HepG2 (cell line): Measurements from ENCODE around the gene CDH1. TPM values are rescaled to one million over a fixed set of nuclear protein-coding genes. Genes with fewer than 3 reads are reported as not detected.

Experiments used
- ATAC-seq: fragments of 200-7000 bp; cut with Tn5 transposase; 3 replicates; pipeline ENCODE4 v1.9.1; 2020; ENCODE audit warnings: mild to moderate bottlenecking, moderate library complexity
- BruUV-seq: library from RNA; stranded (reverse); fragments of 400-500 nt; replicated peaks from 2 replicates; lab custom pipeline; 2021; lab: Mats Ljungman, UMichigan
- CTCF ChIA-PET: fragments of 300-600 bp; formaldehyde crosslinking; extraction: SDS; loops from one replicate; lab custom pipeline; 2021; ENCODE audit warnings: low total read pairs, inconsistent platforms, low intra/inter-chr PET ratio; lab: Yijun Ruan, JAX
- POLR2A ChIA-PET: fragments of 350-600 bp; sonication (Branson Sonifier 250); formaldehyde crosslinking; loops from one replicate; lab custom pipeline; 2020; ENCODE audit warnings: antibody characterized with exemption, inconsistent platforms; lab: Yijun Ruan, JAX
- DNase-seq: peaks from one replicate; pipeline ENCODE4 v3.0.0-alpha.2; 2015; ENCODE audit warnings: low spot score
- FAIRE-seq: peaks from 3 replicates; lab custom pipeline; 2011; peaks lifted over from hg19 to GRCh38; lab: Jason Lieb, UNC
- H2AFZ ChIP-seq: one replicate; pipeline ENCODE4 v1.6.1; 2011; ENCODE audit warnings: low read length, inconsistent platforms
- H3K27ac ChIP-seq: fragments of 300-600 bp; 3 replicates; pipeline ENCODE4 v1.8.0; 2011; ENCODE audit warnings: mixed run types, mild to moderate bottlenecking, mixed read lengths, low read length, inconsistent platforms; ENCODE audit not compliant: insufficient read depth; ENCODE audit errors: extremely low read length
- H3K27me3 ChIP-seq, 2 experiments: fragments of 200-600 bp in 1 of 2; 2 replicates in 1 of 2; 3 replicates in 1 of 2; pipeline versions ENCODE4 v1.6.0 to v1.8.0; 2011; ENCODE audit warnings: low read length in 2 of 2, mild to moderate bottlenecking in 2 of 2, moderate library complexity in 2 of 2, inconsistent platforms in 1 of 2; ENCODE audit not compliant: insufficient read depth in 2 of 2, control insufficient read depth in 1 of 2
- H3K36me3 ChIP-seq, 2 experiments: fragments of 200-600 bp in 1 of 2; replicated peaks in 1 of 2; 2 replicates in 1 of 2; 3 replicates in 1 of 2; pipeline versions ENCODE4 v1.5.1 to v1.8.0; 2011; ENCODE audit warnings: low read length in 2 of 2, inconsistent platforms in 1 of 2; ENCODE audit not compliant: insufficient read depth in 2 of 2, control insufficient read depth in 1 of 2
- H3K4me1 ChIP-seq: 2 replicates; pipeline ENCODE4 v1.5.1; 2012; ENCODE audit warnings: low read length, inconsistent platforms; ENCODE audit not compliant: insufficient read depth
- H3K4me2 ChIP-seq: 2 replicates; pipeline ENCODE4 v1.6.0; 2011; ENCODE audit warnings: low read depth, low read length, inconsistent platforms
- H3K4me3 ChIP-seq, 3 experiments: fragments of 200-600 bp in 1 of 3; sonication (generic), shearing (Covaris generic) in 1 of 3; replicated peaks in 1 of 3; 2 replicates each; pipeline ENCODE4 v1.5.1; 2011 to 2016; ENCODE audit warnings: low read length in 3 of 3, inconsistent platforms in 2 of 3, low read depth in 2 of 3, mild to moderate bottlenecking in 2 of 3, control low read depth in 1 of 3, mixed read lengths in 1 of 3; ENCODE audit not compliant: insufficient read depth in 1 of 3
- H3K79me2 ChIP-seq: one replicate; pipeline ENCODE4 v1.6.1; 2011; ENCODE audit warnings: low read length, inconsistent platforms; ENCODE audit not compliant: insufficient read depth
- H3K9ac ChIP-seq: 2 replicates; pipeline ENCODE4 v1.6.0; 2011; ENCODE audit warnings: mild to moderate bottlenecking, low read depth, low read length, inconsistent platforms; ENCODE audit not compliant: insufficient read depth
- H3K9me3 ChIP-seq: 2 replicates; pipeline ENCODE4 v1.5.1; 2012; ENCODE audit warnings: mild to moderate bottlenecking, low read length
- H4K20me1 ChIP-seq: 2 replicates; pipeline ENCODE4 v1.6.0; 2011; ENCODE audit warnings: inconsistent platforms, mild to moderate bottlenecking, low read length, moderate library complexity; ENCODE audit not compliant: insufficient read depth
- ARNTL ChIP-seq: sonication (generic); formaldehyde crosslinking; IDR thresholded peaks from 2 replicates; pipeline ENCODE4 v1.4.0; 2020; ENCODE audit warnings: mild to moderate bottlenecking, missing genetic modification reagents
- CEBPG ChIP-seq: IDR thresholded peaks from 2 replicates; pipeline ENCODE4 v1.6.1; 2016
- GLMP ChIP-seq: sonication (generic); formaldehyde crosslinking; IDR thresholded peaks from 2 replicates; pipeline ENCODE4 v1.9.0; 2021; ENCODE audit warnings: missing genetic modification reagents, mild to moderate bottlenecking, borderline replicate concordance
- MATR3 ChIP-seq: sonication (generic); formaldehyde crosslinking; IDR thresholded peaks from 2 replicates; pipeline ENCODE4 v1.4.0; 2020; ENCODE audit warnings: missing genetic modification reagents
- NR2F1 ChIP-seq, 2 experiments: fragments of 450-650 bp in 1 of 2; formaldehyde crosslinking in 1 of 2; IDR thresholded peaks; 2 replicates each; pipeline versions ENCODE4 v1.5.0 to v1.6.1; 2016 to 2020; ENCODE audit warnings: mild to moderate bottlenecking in 1 of 2, missing compliant biosample characterization in 1 of 2, missing genetic modification reagents in 1 of 2, moderate library complexity in 1 of 2
- SRY ChIP-seq: sonication (generic); formaldehyde crosslinking; IDR thresholded peaks from 2 replicates; pipeline ENCODE4 v1.8.0; 2022; ENCODE audit warnings: mild to moderate bottlenecking, missing genetic modification reagents
- ZBTB40 ChIP-seq, 2 experiments: fragments of 450-650 bp in 1 of 2; sonication (generic) in 1 of 2; formaldehyde crosslinking in 1 of 2; IDR thresholded peaks; 2 replicates each; pipeline versions ENCODE4 v1.6.1 to v1.8.0; 2016 to 2022; ENCODE audit warnings: antibody characterized with exemption in 1 of 2, mild to moderate bottlenecking in 1 of 2, missing genetic modification reagents in 1 of 2
- ZFY ChIP-seq: sonication (generic); formaldehyde crosslinking; IDR thresholded peaks from 2 replicates; pipeline ENCODE4 v1.4.0; 2020; ENCODE audit warnings: missing genetic modification reagents
- ZNF484 ChIP-seq: sonication (generic); formaldehyde crosslinking; IDR thresholded peaks from 2 replicates; pipeline ENCODE4 v1.5.1; 2020; ENCODE audit warnings: mild to moderate bottlenecking, low read depth, missing genetic modification reagents, borderline replicate concordance
- ZNF672 ChIP-seq: sonication (generic); formaldehyde crosslinking; IDR thresholded peaks from 2 replicates; pipeline ENCODE4 v1.8.1; 2022; ENCODE audit warnings: missing genetic modification reagents
- ZNF776 ChIP-seq: sonication (generic); formaldehyde crosslinking; IDR thresholded peaks from 2 replicates; pipeline ENCODE4 v1.4.0; 2020; ENCODE audit warnings: mild to moderate bottlenecking, missing genetic modification reagents
- ZUFSP ChIP-seq: sonication (generic); formaldehyde crosslinking; IDR thresholded peaks from 2 replicates; pipeline ENCODE4 v1.9.0; 2021; ENCODE audit warnings: missing genetic modification reagents, mild to moderate bottlenecking, borderline replicate concordance
- whole genome bisulfite sequencing: methylation state at CpG from one replicate; pipeline ENCODE4 v1.1.6; 2017; ENCODE audit warnings: low lambda C conversion rate; 5-methylcytosine and 5-hydroxymethylcytosine counted together
- in situ Hi-C: cut with HindIII; loops from 2 replicates; pipeline ENCODE4 v1.10.0; 2017; ENCODE audit warnings: low pct_unique_long_range_greater_than_20kb; ENCODE audit not compliant: extremely low pct_ligation_motif_present
- intact Hi-C: fragments of 100-400 bp; cut with micrococcal nuclease; formaldehyde crosslinking; loops from one replicate; pipeline ENCODE4 v1.10.0; 2022; ENCODE audit not compliant: unreplicated experiment
- polyA plus RNA-seq, 8 experiments: library from polyadenylated mRNA; depleted of rRNA in 3 of 8; stranded (reverse) in 7 of 8; unstranded in 1 of 8; fragments of >200 nt; fragmentation: Illumina TruSeq in 4 of 8; extraction: Trizol in 4 of 8; gene quantifications; 2 replicates each; pipeline versions ENCODE4 v1.2.1 to v1.2.3, GENCODE V29; 2011 to 2016; ENCODE audit warnings: low read depth in 4 of 8, missing spikeins in 1 of 8, mixed read lengths in 1 of 8; ENCODE audit not compliant: insufficient read depth in 1 of 8
- total RNA-seq, 5 experiments: library from RNA; depleted of rRNA; stranded (reverse); fragments of >200 nt; fragmentation: Illumina TruSeq; extraction: Trizol; gene quantifications; 2 replicates each; pipeline ENCODE4 v1.2.3, GENCODE V29; 2016; ENCODE audit warnings: low read depth in 1 of 5

The CDH1 gene
- total and polyA plus RNA-seq, 2 of the 13 experiments (the other 11 are each of a cell fraction or from before 2014, with no cell fraction given), result 0.95 to 9.8 TPM

GRCh38 chr16:68784226-68784625, 47.1 kb downstream of the CDH1 start:
- no peak for FAIRE-seq
- no peaks in the 10 kb centered on the region for H4K20me1 ChIP-seq
- ATAC-seq, result no peak
- TF ChIP-seq ZNF672 (CRISPR knock-in tag), result no peak
- no peak for TF ChIP-seq ARNTL (CRISPR knock-in tag)
- TF ChIP-seq ZNF484 (CRISPR knock-in tag), result no peak
- no peak for TF ChIP-seq MATR3 (CRISPR knock-in tag)
- no peak for TF ChIP-seq ZBTB40 (IDR thresholded peaks at IDR 0.05)
- no peak for TF ChIP-seq ZBTB40 (CRISPR knock-in tag; IDR thresholded peaks at IDR 0.05)
- no peak for TF ChIP-seq SRY
- no peak for TF ChIP-seq ZUFSP (CRISPR knock-in tag)
- TF ChIP-seq CEBPG (CRISPR knock-in tag), result no peak
- TF ChIP-seq GLMP, result no peak
- no peak for TF ChIP-seq ZNF776 (CRISPR knock-in tag)
- no peak for TF ChIP-seq ZFY (CRISPR knock-in tag)
- no peak for TF ChIP-seq NR2F1 (CRISPR knock-in tag; IDR thresholded peaks at IDR 0.05)
- no peak overlapping the region for H3K4me2 ChIP-seq
- peaks cover 65% of the 10 kb centered on the region for H3K4me1 ChIP-seq
- H2AFZ ChIP-seq, result no peak overlapping the region
- intact Hi-C loops, result no loop called here
- no peaks in the 10 kb centered on the region for H3K27me3 ChIP-seq
- BruUV-seq, result no TSS peak
- H3K4me3 ChIP-seq, result no peak overlapping the region
- no peak for DNase-seq
- POLR2A ChIA-PET, result no interaction called here
- no peaks in the 10 kb centered on the region for H3K79me2 ChIP-seq
- H3K9me3 ChIP-seq, result no peaks in the 10 kb centered on the region
- H3K9ac ChIP-seq, result no peak overlapping the region
- in situ Hi-C loops, result no loop called here
- H3K27ac ChIP-seq, result no peak overlapping the region
- 86% methylated on average over 5 of the region's 5 CpGs for WGBS
- no peaks in the 10 kb centered on the region for H3K36me3 ChIP-seq
- CTCF ChIA-PET, result no interaction called here
